Neural cell (in vitro differentiated cells): ENCODE data around the gene CACNA2D1.

Experiments
- EP300 ChIP-seq: fragments of 450-650 bp; conservative IDR thresholded peaks from 2 replicates; pipeline ENCODE4 v1.6.1; 2014; ENCODE audit warnings: antibody characterized with exemption, mild to moderate bottlenecking, moderate library complexity; ENCODE audit not compliant: poor library complexity, severe bottlenecking
- POLR2AphosphoS5 ChIP-seq: IDR thresholded peaks from 2 replicates; pipeline ENCODE4 v1.6.1; 2012
- RAD21 ChIP-seq: fragments of 450-650 bp; conservative IDR thresholded peaks from 2 replicates; pipeline ENCODE4 v1.6.1; 2014; ENCODE audit warnings: antibody characterized with exemption, mild to moderate bottlenecking, moderate library complexity
- TF ChIP-seq, protein P1 (sequence below): fragments of 450-650 bp; IDR thresholded peaks from 2 replicates; pipeline ENCODE4 v1.5.1; 2014; ENCODE audit warnings: antibody characterized with exemption, mild to moderate bottlenecking, moderate library complexity; ENCODE audit not compliant: poor library complexity, severe bottlenecking

DNA sequence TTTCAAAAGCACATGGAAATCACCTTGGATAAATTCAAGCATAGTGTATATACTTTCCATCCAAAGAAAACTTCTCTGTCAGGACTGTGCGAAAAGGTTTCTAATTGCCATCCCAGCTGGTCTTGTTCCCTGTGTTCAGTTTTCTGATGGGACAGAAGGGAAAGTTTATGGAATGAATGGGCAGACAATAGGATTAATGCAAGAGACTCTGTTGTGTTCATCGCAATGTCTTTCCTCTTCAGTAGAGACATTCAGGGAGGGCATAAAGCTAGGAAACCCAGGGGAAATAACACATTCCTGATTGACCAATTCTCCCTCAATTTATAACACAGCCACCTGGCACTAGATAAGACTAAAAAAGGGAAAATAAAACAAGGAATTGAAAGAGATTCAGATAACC is 78.9 kb downstream of the CACNA2D1 start:
- TF ChIP-seq EP300 (no peak), POLR2AphosphoS5 (no peak), RAD21 (no peak)
- TF ChIP-seq, protein P1, sequence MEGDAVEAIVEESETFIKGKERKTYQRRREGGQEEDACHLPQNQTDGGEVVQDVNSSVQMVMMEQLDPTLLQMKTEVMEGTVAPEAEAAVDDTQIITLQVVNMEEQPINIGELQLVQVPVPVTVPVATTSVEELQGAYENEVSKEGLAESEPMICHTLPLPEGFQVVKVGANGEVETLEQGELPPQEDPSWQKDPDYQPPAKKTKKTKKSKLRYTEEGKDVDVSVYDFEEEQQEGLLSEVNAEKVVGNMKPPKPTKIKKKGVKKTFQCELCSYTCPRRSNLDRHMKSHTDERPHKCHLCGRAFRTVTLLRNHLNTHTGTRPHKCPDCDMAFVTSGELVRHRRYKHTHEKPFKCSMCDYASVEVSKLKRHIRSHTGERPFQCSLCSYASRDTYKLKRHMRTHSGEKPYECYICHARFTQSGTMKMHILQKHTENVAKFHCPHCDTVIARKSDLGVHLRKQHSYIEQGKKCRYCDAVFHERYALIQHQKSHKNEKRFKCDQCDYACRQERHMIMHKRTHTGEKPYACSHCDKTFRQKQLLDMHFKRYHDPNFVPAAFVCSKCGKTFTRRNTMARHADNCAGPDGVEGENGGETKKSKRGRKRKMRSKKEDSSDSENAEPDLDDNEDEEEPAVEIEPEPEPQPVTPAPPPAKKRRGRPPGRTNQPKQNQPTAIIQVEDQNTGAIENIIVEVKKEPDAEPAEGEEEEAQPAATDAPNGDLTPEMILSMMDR: no peak
